Psoas muscle (tissue), 8 donors: ENCODE measurements around the gene INTS14. TPM values are rescaled to one million over a fixed set of nuclear protein-coding genes. Genes with fewer than 3 reads are reported as not detected.

ENCODE experiments used
- ATAC-seq, 4 donors: fragments of 200-7000 bp; cut with Tn5 transposase; one replicate each; pipeline ENCODE4 v1.9.1; 2020; ENCODE audit warnings: moderate library complexity in 3 of 4, mild to moderate bottlenecking in 2 of 4
- DNase-seq, 2 donors: peaks; one replicate each; pipeline ENCODE4 v3.0.0-alpha.2; 2020
- H3K27ac ChIP-seq: fragments of 200-600 bp; one replicate; pipeline ENCODE4 v1.8.0; 2022
- H3K27me3 ChIP-seq, 3 donors: fragments of 200-600 bp in 1 of 3; one replicate each; pipeline versions ENCODE4 v1.6.1 to v1.8.0; 2013 to 2022; ENCODE audit warnings: low read length in 2 of 3, mild to moderate bottlenecking in 2 of 3, moderate library complexity in 1 of 3; ENCODE audit not compliant: insufficient read depth in 3 of 3
- H3K36me3 ChIP-seq, 2 donors: fragments of 200-600 bp in 1 of 2; one replicate each; pipeline versions ENCODE4 v1.6.1 to v1.8.0; 2013 to 2022; ENCODE audit warnings: low read depth in 1 of 2, mild to moderate bottlenecking in 1 of 2, moderate library complexity in 1 of 2; ENCODE audit not compliant: insufficient read depth in 1 of 2
- H3K4me1 ChIP-seq: fragments of 200-600 bp; one replicate; pipeline ENCODE4 v1.8.0; 2022
- H3K4me3 ChIP-seq: fragments of 200-600 bp; one replicate; pipeline ENCODE4 v1.8.0; 2022; ENCODE audit warnings: mild to moderate bottlenecking
- H3K9me3 ChIP-seq: fragments of 200-600 bp; one replicate; pipeline ENCODE4 v1.8.0; 2022
- CTCF ChIP-seq: fragments of 200-600 bp; IDR thresholded peaks from one replicate; pipeline ENCODE4 v1.8.0; 2022; ENCODE audit warnings: antibody characterized with exemption
- WGBS, 3 donors: extraction: QIAGEN DNeasy Blood & Tissue Kit; methylation state at CpG; one replicate each; pipeline versions ENCODE4 v1.1.6 to v1.1.7; 2013; 5-methylcytosine and 5-hydroxymethylcytosine counted together
- intact Hi-C, 2 donors: fragments of 100-400 bp; cut with DNase I; formaldehyde crosslinking; loops; one replicate each; pipeline versions ENCODE4 v1.11.0 to v1.14.2; 2022
- long read RNA-seq, 2 donors: library from polyadenylated mRNA; unstranded; transcript quantifications; one replicate each; pipeline ENCODE4 v2.0.0, GENCODE V29; 2021
- polyA plus RNA-seq, 3 donors: library from polyadenylated mRNA; stranded (reverse); fragments of 200-250 nt; gene quantifications; one replicate each; pipeline ENCODE4 v1.2.3, GENCODE V29; 2013
- total RNA-seq, 4 donors: library from RNA; stranded (reverse); fragmentation: NEBNext Ultra II Directional in 2 of 4; extraction: Animal tissue kit (Norgen Biotek cat#: 25700) in 2 of 4; gene quantifications; one replicate each; pipeline versions ENCODE4 v1.2.1 to v1.2.4, GENCODE V29; 2021 to 2023
- donor health status: healthy with polysubstance abuse.
- donor health status: DM: no; HTN: no; CAD: no; lungs with moderate emphysema.
- donor health status: Bipolar disorder and iron deficiency.
- donor health status: healthy.
- donor health status: DM: yes; HTN: yes; CAD: no.
- donor health status: DM: no; HTN: no; CAD: no.
- donor health status: DM: no; HTN: no; CAD: no.
- donor health status: DM: yes; HTN: yes; CAD: no.

The INTS14 gene
- total RNA-seq (10 to 100 TPM in 3 of 4 donors, 1 to 10 TPM in 1; 10.0 to 17.0 (median 13.9) TPM), polyA plus RNA-seq (10 to 100 TPM in 2 of 3 donors, 1 to 10 TPM in 1; 8.7 to 20.2 (median 16.1) TPM)
- long read RNA-seq, donor 1, transcript INTS14-201 (12 exons, 2,393 nt): major isoform, 5 of 11 reads
- long read RNA-seq, donor 1, partial matches to known transcripts: 0 of 11 reads
- long read RNA-seq, donor 1, other reads (novel, unspliced or antisense): 2 of 11 reads
- long read RNA-seq, donor 2, transcript INTS14-201 (12 exons, 2,393 nt): major isoform, 14 of 42 reads
- long read RNA-seq, donor 2, transcript INTS14-217 (12 exons, 2,615 nt): minor isoform, 8 of 42 reads
- long read RNA-seq, donor 2, partial matches to known transcripts: 2 of 42 reads
- long read RNA-seq, donor 2, other reads (novel, unspliced or antisense): 16 of 42 reads

GRCh38 chr15:65610871-65611718 lies at the start of gene INTS14:
INTS14 (minus strand) TSS chr15:65611131; CDS start chr15:65607380, 3,751 bp downstream.
- ATAC-seq: peak; percentile 97 to 99 (median 98)
- H3K4me3 ChIP-seq: peak within 1 kb of the TSS; percentile 91

GRCh38 chr15:65659502-65660052 lies 48.6 kb upstream of the INTS14 start:
- Histone ChIP-seq H3K4me3 (no peak overlapping the region), H3K36me3 (peaks cover 0 to 96% of the 10 kb centered on the region in 2 donors), H3K4me1 (no peaks in the 10 kb centered on the region), H3K27me3 (no peaks in the 10 kb centered on the region), H3K27ac (no peak overlapping the region), H3K9me3 (no peaks in the 10 kb centered on the region)
- WGBS, 3 donors: 89 to 95% (median 91%) methylated on average over 4 of the region's 4 CpGs
- TF ChIP-seq CTCF: no peak
- ATAC-seq: no peak
- intact Hi-C loops: loop anchor here in 1 of 2 donors (10.0 kb wide), 1 partner anchor 75 kb away; no protein-coding TSS in a partner anchor
- DNase-seq: no peak

More at GRCh38 chr15:65610871-65611718, at the start of gene INTS14:
- peak; percentile 99 for DNase-seq
- no peaks in the 10 kb centered on the region for H3K27me3 ChIP-seq
- TF ChIP-seq CTCF: peak; percentile 63
- no peaks in the 10 kb centered on the region for H3K9me3 ChIP-seq
- WGBS, 3 donors: 0 to 1% (median 1%) methylated on average over 59 to 64 of the region's 64 CpGs
- H3K36me3 ChIP-seq: peaks cover 0 to 6% of the 10 kb centered on the region in 2 donors
- peak within 1 kb of the TSS; percentile 96 for H3K27ac ChIP-seq
- intact Hi-C loops: no loop called here
- H3K4me1 ChIP-seq: peaks cover 17% of the 10 kb centered on the region

- ATAC-seq (no peak), DNase-seq (no peak)
- no peaks in the 10 kb centered on the region for H3K27me3 ChIP-seq
- no peak overlapping the region for H3K4me3 ChIP-seq
- TF ChIP-seq CTCF: no peak
- WGBS, 3 donors: 74 to 85% (median 81%) methylated on average over 4 of the region's 4 CpGs
- H3K4me1 ChIP-seq: no peaks in the 10 kb centered on the region
- peaks cover 0 to 92% of the 10 kb centered on the region in 2 donors for H3K36me3 ChIP-seq
- intact Hi-C loops: no loop called here
- no peak overlapping the region for H3K27ac ChIP-seq
- no peaks in the 10 kb centered on the region for H3K9me3 ChIP-seq
These were observed 44.5 kb upstream of the INTS14 start for GRCh38 chr15:65655457-65655856.

GRCh38 chr15:65655026-65655425 lies 44.1 kb upstream of the INTS14 start:
- DNase-seq (no peak), ATAC-seq (no peak)
- Histone ChIP-seq H3K27me3 (no peaks in the 10 kb centered on the region), H3K4me1 (no peaks in the 10 kb centered on the region), H3K4me3 (no peak overlapping the region), H3K36me3 (peaks cover 0 to 88% of the 10 kb centered on the region in 2 donors), H3K27ac (no peak overlapping the region), H3K9me3 (no peaks in the 10 kb centered on the region)
- 79 to 97% (median 91%) methylated on average over 1 of the region's 1 CpG for WGBS, 3 donors
- TF ChIP-seq CTCF: no peak
- intact Hi-C loops: no loop called here
